HG03460 (cell line): ENCODE data around the gene CYBA.

ENCODE experiments used
- ATAC-seq: cut with Tn5 transposase; IDR thresholded peaks from one replicate; pipeline ENCODE4 v1.9.1; 2021; ENCODE audit not compliant: unreplicated experiment

The CYBA gene

GRCh38 chr16:88650749-88651275, at the start of gene CYBA:
Gene CYBA, minus strand, starts transcription at chr16:88651053. Its CDS starts 40 bp downstream, at chr16:88651013.
- ATAC-seq, result peak; percentile 62

DNA sequence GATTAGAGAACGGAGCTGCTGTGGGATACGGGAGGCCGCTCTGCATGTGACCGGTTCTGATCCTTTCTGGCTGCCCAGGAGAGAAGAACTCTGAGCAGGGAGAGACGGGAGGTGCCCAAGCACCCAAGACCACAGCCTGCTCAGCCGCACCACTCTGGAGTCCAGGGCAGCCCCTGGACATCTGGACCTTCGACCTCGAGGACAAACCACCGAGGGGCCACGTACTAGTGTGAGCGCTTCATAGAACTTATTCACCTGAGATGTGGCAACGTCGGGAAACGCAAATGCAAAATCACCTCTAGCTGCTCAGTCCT, 49.4 kb upstream of the CYBA start:
- no peak for ATAC-seq

GRCh38 chr16:88699180-88699579, 48.3 kb upstream of the CYBA start:
- ATAC-seq, result no peak

- ATAC-seq, result no peak
These were observed 47.8 kb upstream of the CYBA start for GRCh38 chr16:88698646-88699045.

- no peak for ATAC-seq
These were observed 47.2 kb upstream of the CYBA start for GRCh38 chr16:88697831-88698615.

- no peak for ATAC-seq
These were observed 46.4 kb upstream of the CYBA start for GRCh38 chr16:88697116-88697830.

DNA sequence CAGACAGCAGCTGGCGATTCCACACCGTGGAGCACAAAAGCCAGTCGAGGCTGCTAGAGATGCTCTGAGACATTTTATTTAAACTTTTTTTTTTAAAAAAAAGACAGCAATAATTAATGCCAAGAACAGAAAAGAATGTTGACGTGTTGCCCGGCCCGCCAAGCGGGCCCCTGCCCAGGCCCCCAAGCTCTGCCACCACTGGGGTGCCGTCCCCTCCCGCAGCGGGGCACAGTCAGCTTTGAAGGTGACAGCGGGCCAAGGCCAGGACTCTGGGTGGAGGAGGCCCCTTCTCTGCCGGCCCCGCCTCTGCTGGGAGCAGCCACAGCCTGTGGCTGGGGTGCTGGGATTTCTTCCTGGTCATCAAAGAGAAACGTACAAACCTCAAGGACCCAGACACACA, 45.6 kb upstream of the CYBA start:
- ATAC-seq, result no peak

DNA sequence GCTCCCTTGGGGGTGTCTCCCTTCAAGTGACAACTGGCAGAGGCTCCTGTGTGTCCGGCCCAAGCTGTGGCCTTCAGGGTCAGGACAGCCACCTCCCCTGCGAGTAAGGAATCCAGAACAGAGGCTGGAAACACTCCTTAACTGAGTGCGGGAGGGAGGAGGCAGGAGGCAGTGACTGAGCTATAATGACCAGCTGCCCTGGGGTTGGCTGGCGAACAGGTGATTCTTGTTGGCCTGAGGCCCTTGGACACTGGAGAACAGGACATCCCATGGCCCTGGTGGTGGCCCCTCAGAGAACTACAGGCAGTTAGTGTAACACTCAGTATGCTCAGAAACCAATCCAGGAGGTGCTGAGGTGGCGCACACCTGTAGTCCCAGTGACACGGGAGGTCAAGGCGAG, 44.9 kb upstream of the CYBA start:
- no peak for ATAC-seq

DNA sequence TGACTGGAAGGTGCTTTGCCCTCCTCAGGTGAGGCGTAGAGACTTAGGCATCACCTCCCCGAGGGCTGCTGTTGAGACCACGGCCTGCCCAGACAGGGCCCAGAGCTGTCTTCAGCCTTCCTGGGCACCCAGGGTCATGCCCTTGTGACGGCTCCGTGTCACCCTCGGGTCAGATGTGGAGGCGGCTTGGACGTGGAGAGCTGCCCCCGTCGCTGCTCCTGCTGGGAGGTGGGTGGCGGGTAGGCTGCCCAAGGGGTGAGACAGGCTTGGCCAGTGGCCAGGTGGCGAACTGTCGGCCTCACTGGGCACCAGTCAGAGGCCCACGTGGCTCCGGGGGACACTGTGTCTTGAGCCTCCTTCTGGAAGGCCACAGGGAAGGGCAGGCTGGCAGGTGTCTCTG, 44.4 kb upstream of the CYBA start:
- no peak for ATAC-seq

- ATAC-seq, result no peak
These were observed 43.6 kb upstream of the CYBA start for GRCh38 chr16:88694221-88695087.

- ATAC-seq, result no peak
These were observed 42.7 kb upstream of the CYBA start for GRCh38 chr16:88693420-88694177.

DNA sequence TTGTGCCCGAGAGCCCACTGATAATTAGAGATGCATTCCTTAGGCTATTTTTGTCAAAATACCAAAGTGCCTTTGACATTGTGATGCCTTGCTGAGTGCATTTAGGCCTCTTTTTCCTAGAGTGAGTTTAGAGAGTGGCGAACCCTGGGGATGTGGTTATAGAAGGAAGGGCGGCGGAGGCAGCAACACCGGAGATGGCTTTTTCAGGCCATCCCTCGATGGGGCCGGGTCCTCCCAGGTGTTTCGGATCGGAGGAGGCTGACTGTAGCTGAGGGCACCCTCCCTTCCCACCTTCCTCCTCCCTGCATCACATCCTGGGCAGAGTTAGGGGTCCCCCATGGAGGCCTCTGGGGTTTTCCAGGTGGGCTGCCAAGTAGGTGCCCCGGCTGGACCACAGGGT, 42.0 kb upstream of the CYBA start:
- ATAC-seq, result no peak

DNA sequence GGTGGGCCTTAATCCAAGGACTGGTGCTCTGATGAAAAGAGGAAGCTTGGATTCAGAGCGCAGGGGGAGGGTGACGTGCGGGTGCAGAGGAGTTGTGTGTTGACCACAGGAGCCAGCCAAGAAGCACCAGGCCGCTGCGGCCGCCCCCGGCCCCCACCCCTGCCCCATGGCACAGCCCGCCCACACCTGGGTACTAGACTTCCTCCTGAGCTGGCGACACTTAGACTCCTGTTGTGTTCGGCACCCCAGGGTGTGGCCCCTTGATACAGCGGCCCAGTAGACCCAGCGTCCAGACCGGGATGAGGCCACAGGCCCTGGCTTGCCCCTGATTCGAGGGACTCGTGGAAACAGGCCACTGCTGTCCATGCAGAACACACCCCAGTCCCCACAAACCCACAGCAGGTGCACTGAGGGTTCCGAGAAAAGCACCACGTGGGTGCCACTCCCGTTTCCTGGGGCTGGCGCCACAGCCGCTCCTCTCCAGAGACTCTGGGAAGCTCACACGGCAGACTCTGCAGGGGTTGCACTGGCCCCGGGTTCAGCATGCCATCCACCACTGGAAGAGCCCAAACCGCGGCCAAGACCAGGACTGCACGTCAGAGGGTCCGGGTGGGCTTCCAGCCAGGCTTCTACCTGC, 41.2 kb upstream of the CYBA start:
- ATAC-seq, result no peak

DNA sequence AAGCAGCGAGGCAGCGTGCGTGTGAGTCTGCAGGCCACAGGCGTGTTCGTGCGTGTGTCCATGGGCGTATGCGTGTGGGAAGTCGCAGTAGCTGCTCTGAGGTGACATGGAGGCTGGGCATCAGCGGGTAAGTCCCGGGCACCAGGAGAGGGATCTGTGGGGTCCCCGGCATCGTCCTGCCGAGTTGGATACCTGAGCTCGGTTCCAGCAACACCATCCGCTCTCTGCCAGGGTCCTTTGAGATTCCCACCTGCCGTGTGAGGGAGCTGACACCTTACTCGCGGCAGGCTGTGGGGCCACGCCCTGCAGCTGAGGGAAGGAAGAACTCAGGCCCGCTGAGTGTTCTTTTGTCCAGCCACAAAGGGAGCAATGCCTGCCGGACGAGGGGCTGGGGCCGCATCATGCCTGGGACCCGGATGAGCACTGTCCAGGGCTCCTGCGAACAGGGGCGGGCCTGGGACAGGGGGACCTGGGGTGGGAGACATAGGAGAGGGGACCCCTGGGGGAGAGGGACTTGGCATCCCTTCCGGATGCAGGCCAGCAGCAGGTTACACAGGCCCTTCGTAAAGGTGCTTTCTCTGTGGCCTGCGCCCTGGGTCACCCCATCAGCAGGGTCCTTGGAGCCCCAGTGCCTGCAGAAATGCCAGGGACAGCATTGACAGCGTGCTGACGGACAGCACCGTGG, 40.4 kb upstream of the CYBA start:
- no peak for ATAC-seq

GRCh38 chr16:88690341-88691128, 39.7 kb upstream of the CYBA start:
- no peak for ATAC-seq

DNA sequence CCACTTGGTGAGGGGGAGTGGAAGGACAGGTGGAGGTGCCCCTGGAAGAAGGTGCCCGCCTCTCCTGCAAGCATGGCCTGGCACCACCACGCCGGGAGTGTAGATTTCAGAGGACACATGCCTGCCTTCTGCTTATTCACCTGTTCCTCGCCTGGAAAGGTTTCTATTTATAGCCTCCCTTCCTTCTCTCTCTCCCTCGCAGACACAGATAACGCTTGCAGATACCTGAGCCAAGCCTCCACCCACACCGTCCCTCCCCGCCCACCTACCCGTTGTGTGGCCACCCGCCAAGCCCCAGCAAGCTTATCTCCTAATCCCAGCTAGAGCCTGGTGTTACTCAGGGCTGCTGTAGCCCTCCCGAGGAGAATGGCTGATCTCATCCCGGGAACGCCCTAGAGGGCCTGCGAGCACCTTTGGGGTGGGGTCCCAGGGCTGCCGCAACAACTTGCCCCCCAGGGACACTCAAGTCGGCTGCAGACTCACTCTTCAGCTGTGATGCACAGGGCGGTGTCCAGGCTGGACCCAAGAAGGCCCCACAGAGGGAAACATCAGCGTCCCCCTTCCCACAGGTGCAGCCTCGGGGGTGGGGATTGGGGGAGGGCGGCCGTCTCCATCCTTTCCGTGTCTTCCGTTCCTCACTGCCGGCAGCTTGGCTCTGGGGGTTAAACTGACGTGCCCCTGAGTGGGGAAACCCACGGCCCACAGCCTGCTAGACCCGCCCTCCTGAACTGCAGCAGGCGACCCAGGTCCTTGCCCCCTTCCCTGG, 37.3 kb upstream of the CYBA start:
- ATAC-seq, result no peak

GRCh38 chr16:88687676-88688012, 36.8 kb upstream of the CYBA start:
- ATAC-seq, result no peak

GRCh38 chr16:88687254-88687576, 36.4 kb upstream of the CYBA start:
- no peak for ATAC-seq
